Measurements from ENCODE around the gene CT47A1.

DNA sequence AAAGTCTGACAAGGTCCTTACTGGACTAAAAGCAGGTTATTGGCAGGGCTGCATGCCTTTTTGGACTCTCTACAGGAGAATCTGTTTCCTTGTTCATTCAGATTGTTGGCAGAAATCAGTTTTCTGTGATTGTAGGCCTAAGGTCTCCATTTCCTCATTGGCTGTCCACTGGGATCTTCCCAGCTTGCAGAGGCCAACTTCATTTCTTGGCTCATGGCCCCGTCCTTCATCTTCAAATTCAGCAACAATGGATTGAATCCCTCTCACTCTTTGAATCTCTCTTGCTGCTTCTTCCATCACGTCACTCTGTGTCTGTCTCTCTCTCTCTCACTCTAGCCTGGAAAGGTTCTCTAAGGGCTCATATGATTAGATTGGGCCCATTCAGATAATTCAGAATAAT is 47.0 kb upstream of the CT47A1 start:
- TF ChIP-seq CTCF (IDR thresholded peaks at IDR 0.05; ENCODE audit: low read length) (no peak), EZH2 (optimal IDR thresholded peaks at IDR 0.05; ENCODE audit: low read depth, low read length) (no peak), EZH2phosphoT487 (IDR thresholded peaks at IDR 0.05; ENCODE audit: low read length) (no peak)
